ENCODE data around the gene CENPO.

DNA sequence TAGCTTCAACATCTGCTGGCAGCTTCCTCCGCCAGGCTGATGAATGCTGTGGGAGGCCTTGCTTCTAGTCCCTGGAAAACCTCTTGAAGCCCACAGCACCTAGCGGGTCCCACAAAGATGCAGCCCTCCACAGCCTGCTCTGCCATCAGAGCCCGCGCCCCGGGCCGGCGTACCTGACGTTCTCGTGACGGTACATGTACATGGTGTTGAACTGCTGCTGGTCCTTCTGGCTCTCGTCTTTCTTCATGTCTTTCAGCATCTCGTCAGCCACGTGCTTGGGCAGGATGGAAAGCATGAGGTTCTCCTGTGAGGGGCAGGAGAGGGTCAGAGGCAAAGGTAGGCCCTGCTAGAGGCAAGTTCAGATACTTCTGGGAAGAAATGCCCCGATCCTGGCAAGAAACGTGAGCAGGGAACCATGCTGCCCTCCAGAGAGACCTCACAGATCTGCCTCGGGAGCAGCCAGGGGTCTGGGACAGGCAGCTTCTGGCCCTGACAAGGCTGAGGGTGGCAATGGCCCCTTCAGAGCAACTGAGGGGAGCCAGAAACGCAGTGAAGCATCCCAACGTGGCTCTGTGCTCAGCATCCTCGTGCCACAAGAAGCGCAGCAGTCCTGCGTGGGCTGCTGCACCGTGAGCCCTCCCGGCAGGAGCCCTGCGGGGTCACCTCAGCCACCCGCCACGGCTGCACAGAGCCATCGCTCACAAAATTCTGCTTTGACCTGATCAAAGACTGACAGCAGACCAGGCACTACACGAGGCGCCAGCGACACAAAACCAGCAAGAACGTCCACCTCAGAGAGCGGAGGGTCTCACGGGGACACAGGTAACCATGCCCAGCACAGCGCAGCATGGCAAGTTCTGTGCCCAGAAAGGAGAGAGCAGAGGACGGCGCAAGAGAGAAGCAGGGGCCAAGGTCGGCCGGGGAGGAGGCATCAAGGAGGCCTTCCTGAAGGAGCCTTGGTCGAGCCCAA lies 49.1 kb downstream of the CENPO start:
- TF ChIP-seq, protein P1, sequence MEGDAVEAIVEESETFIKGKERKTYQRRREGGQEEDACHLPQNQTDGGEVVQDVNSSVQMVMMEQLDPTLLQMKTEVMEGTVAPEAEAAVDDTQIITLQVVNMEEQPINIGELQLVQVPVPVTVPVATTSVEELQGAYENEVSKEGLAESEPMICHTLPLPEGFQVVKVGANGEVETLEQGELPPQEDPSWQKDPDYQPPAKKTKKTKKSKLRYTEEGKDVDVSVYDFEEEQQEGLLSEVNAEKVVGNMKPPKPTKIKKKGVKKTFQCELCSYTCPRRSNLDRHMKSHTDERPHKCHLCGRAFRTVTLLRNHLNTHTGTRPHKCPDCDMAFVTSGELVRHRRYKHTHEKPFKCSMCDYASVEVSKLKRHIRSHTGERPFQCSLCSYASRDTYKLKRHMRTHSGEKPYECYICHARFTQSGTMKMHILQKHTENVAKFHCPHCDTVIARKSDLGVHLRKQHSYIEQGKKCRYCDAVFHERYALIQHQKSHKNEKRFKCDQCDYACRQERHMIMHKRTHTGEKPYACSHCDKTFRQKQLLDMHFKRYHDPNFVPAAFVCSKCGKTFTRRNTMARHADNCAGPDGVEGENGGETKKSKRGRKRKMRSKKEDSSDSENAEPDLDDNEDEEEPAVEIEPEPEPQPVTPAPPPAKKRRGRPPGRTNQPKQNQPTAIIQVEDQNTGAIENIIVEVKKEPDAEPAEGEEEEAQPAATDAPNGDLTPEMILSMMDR (IDR thresholded peaks at IDR 0.05), result no peak
- no peak for TF ChIP-seq SIN3A (IDR thresholded peaks at IDR 0.05; ENCODE audit: borderline replicate concordance, insufficient read depth, low read depth, low read length)
- no peak for TF ChIP-seq POLR2AphosphoS5 (IDR thresholded peaks at IDR 0.05; ENCODE audit: low read depth, low read length)
- TF ChIP-seq, protein P2, sequence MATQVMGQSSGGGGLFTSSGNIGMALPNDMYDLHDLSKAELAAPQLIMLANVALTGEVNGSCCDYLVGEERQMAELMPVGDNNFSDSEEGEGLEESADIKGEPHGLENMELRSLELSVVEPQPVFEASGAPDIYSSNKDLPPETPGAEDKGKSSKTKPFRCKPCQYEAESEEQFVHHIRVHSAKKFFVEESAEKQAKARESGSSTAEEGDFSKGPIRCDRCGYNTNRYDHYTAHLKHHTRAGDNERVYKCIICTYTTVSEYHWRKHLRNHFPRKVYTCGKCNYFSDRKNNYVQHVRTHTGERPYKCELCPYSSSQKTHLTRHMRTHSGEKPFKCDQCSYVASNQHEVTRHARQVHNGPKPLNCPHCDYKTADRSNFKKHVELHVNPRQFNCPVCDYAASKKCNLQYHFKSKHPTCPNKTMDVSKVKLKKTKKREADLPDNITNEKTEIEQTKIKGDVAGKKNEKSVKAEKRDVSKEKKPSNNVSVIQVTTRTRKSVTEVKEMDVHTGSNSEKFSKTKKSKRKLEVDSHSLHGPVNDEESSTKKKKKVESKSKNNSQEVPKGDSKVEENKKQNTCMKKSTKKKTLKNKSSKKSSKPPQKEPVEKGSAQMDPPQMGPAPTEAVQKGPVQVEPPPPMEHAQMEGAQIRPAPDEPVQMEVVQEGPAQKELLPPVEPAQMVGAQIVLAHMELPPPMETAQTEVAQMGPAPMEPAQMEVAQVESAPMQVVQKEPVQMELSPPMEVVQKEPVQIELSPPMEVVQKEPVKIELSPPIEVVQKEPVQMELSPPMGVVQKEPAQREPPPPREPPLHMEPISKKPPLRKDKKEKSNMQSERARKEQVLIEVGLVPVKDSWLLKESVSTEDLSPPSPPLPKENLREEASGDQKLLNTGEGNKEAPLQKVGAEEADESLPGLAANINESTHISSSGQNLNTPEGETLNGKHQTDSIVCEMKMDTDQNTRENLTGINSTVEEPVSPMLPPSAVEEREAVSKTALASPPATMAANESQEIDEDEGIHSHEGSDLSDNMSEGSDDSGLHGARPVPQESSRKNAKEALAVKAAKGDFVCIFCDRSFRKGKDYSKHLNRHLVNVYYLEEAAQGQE (IDR thresholded peaks at IDR 0.05; ENCODE audit: insufficient read depth in 1 of 2, low read depth in 2 of 2, low read length in 1 of 2), result no peak
- TF ChIP-seq TCF7L2 (IDR thresholded peaks at IDR 0.05; ENCODE audit: low read depth, low read length), result no peak
